Activated naive CD8-positive, alpha-beta T cell treated with anti-CD3 and anti-CD28 coated beads for 36 hours (primary cell): ENCODE data around the gene USP24. TPM values are rescaled to one million over a fixed set of nuclear protein-coding genes. Genes with fewer than 3 reads are reported as not detected.

Experiments used
- DNase-seq: peaks from one replicate; pipeline ENCODE4 v3.0.0; 2021
- H3K27ac Mint-ChIP-seq: one replicate; pipeline ENCODE4 v1.8.0; 2022; ENCODE audit warnings: mild to moderate bottlenecking, moderate library complexity, mixed read lengths
- H3K27me3 Mint-ChIP-seq: one replicate; pipeline ENCODE4 v1.8.0; 2022; ENCODE audit warnings: mild to moderate bottlenecking, mixed read lengths
- H3K36me3 Mint-ChIP-seq: one replicate; pipeline ENCODE4 v1.8.0; 2021; ENCODE audit warnings: mild to moderate bottlenecking, mixed read lengths
- H3K4me1 Mint-ChIP-seq: one replicate; pipeline ENCODE4 v1.8.0; 2021; ENCODE audit warnings: mixed read lengths
- H3K4me3 Mint-ChIP-seq: one replicate; pipeline ENCODE4 v1.8.0; 2022; ENCODE audit warnings: mild to moderate bottlenecking, moderate library complexity, mixed read lengths
- H3K9me3 Mint-ChIP-seq: one replicate; pipeline ENCODE4 v1.8.0; 2022; ENCODE audit warnings: mixed read lengths
- total RNA-seq, 2 experiments: library from RNA; stranded (reverse); gene quantifications; one replicate each; pipeline ENCODE4 v1.2.3, GENCODE V29; 2021

Gene USP24
- total RNA-seq, 2 experiments from 2014 or later: 44.4 to 51.2 TPM

DNA sequence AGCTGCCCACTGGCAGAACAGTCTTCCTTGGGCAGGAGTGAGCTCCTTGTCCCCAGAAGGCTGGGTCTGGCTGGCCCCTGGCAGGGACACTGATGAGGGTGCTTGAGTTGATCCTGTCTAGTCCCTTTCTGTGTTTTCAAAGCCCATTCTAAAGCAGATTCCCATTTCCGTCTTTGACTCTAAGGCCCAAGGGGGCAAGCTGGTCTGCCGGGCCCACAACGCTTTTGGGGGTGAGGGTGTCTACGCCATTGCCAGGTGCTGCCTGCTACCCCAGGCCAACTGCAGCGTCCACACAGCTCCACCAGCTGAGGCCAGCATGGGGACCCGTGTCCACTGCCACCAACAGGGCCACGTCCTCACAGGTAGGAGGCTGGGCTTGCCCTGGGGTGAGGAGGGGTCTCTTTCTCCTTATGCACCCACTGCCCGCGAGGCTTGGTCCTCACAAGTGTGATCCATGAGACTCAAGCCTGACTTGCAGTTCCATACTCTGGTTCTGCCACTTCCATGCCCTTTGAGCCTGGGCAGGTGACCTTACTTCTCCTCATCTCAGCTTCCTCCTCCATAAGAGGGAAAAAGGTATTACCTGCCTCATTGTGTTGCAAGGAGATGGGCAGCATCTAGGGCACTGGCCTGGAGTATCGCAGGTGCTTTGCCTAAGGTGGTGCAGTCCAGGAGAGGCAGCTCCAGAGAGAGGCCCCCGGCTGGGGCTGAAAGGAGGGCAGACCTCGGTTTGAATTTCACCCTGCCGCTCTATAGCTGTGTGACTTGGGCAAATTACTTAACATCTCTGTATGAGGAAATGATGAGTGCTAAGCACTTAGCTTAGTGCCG lies 155.6 kb downstream of the USP24 start:
- no peaks in the 10 kb centered on the region for H3K9me3 Mint-ChIP-seq
- no peak for DNase-seq
- no peaks in the 10 kb centered on the region for H3K27me3 Mint-ChIP-seq
- H3K4me1 Mint-ChIP-seq: peaks cover 3% of the 10 kb centered on the region
- H3K27ac Mint-ChIP-seq: no peak overlapping the region
- no peaks in the 10 kb centered on the region for H3K36me3 Mint-ChIP-seq
- no peak overlapping the region for H3K4me3 Mint-ChIP-seq

DNA sequence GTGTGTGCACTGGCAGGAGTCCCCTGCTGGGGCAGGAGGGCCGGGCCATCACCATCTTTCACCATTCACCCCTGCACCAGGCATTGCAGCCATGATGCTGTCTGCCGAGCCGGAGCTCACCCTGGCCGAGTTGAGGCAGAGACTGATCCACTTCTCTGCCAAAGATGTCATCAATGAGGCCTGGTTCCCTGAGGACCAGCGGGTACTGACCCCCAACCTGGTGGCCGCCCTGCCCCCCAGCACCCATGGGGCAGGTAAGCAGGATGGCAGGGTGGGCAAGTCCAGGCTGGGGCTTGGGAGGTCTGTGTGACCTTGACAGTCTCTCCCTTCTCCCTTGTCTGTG lies 157.2 kb downstream of the USP24 start:
- Mint-ChIP-seq H3K27me3 (no peaks in the 10 kb centered on the region), H3K4me3 (no peak overlapping the region), H3K27ac (no peak overlapping the region), H3K4me1 (peaks cover 3% of the 10 kb centered on the region), H3K9me3 (no peaks in the 10 kb centered on the region), H3K36me3 (no peaks in the 10 kb centered on the region)
- DNase-seq: no peak

DNA sequence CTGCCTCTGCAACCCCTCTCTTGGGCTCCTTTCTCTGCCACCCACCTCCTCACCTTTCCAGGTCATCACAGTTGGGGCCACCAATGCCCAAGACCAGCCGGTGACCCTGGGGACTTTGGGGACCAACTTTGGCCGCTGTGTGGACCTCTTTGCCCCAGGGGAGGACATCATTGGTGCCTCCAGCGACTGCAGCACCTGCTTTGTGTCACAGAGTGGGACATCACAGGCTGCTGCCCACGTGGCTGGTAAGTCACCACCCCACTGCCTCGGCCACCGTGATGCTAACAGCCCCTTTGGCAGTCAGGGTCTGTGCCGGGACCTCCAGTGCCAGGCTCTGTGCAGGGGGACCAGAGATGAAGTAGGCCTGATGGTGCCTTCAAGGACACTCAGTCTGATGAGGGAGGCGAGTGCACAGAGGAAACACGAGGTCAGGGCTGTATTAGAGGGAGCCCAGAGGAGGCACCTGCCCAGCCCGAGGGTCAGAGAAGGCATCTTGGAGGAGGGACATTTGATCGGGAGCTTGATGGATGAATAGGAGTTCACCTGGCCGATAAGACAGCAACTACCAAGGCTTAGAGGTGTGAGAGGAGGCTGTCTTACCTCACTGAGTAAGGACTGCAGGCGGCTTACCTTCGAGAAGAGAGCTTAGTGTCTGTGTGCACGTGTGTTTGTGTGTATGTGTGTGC lies 157.8 kb downstream of the USP24 start:
- Mint-ChIP-seq H3K4me1 (peaks cover 3% of the 10 kb centered on the region), H3K36me3 (no peaks in the 10 kb centered on the region), H3K27me3 (no peaks in the 10 kb centered on the region), H3K9me3 (no peaks in the 10 kb centered on the region), H3K27ac (no peak overlapping the region), H3K4me3 (no peak overlapping the region)
- no peak for DNase-seq

DNA sequence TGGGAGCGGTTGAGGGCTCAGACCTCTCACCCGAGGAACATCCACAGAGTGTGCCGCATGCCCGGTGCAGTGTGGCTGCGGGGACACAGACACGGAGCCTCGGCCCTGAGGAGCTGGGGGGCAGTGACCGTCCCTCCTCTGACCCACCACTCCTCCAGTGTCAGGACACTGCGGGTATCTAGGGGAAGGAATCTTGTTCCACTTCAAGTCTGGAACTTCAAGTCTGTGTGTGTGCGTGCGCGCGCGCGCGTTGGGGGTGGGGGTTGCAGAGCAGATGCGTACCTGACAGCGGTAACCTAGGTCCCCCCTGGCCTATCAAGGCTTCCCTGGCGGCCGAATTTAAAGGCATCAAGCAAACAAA lies 158.6 kb downstream of the USP24 start:
- DNase-seq: no peak
- no peak overlapping the region for H3K27ac Mint-ChIP-seq
- no peaks in the 10 kb centered on the region for H3K9me3 Mint-ChIP-seq
- no peak overlapping the region for H3K4me3 Mint-ChIP-seq
- peaks cover 3% of the 10 kb centered on the region for H3K4me1 Mint-ChIP-seq
- H3K36me3 Mint-ChIP-seq: no peaks in the 10 kb centered on the region
- H3K27me3 Mint-ChIP-seq: no peaks in the 10 kb centered on the region

DNA sequence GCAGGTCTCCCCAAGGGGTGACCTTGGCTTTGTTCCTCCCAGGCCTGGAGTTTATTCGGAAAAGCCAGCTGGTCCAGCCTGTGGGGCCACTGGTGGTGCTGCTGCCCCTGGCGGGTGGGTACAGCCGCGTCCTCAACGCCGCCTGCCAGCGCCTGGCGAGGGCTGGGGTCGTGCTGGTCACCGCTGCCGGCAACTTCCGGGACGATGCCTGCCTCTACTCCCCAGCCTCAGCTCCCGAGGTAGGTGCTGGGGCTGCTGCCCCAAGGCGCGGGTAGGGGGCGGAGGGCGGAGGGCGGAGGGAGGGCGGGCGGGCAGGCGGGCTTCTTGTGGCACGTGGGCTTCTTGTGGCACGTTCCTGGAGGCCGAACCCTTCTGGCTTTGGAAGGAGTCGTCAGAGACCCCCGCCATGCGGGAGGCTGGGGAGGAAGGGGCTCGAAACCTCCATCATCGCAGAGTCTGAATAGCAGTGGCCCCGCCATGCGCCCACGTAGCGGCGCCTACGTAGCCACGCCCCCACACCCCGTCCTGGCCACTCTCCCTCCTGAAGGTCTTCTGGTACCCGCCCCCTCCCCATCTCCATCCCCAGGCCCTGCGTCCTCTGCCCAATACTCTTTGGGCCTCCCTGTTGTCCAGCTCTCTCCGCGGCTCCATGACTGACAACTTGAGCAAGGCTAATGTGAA lies 159.1 kb downstream of the USP24 start:
- Mint-ChIP-seq H3K27me3 (no peaks in the 10 kb centered on the region), H3K27ac (no peak overlapping the region), H3K4me1 (peaks cover 3% of the 10 kb centered on the region), H3K4me3 (no peak overlapping the region), H3K9me3 (no peaks in the 10 kb centered on the region), H3K36me3 (no peaks in the 10 kb centered on the region)
- DNase-seq: no peak

DNA sequence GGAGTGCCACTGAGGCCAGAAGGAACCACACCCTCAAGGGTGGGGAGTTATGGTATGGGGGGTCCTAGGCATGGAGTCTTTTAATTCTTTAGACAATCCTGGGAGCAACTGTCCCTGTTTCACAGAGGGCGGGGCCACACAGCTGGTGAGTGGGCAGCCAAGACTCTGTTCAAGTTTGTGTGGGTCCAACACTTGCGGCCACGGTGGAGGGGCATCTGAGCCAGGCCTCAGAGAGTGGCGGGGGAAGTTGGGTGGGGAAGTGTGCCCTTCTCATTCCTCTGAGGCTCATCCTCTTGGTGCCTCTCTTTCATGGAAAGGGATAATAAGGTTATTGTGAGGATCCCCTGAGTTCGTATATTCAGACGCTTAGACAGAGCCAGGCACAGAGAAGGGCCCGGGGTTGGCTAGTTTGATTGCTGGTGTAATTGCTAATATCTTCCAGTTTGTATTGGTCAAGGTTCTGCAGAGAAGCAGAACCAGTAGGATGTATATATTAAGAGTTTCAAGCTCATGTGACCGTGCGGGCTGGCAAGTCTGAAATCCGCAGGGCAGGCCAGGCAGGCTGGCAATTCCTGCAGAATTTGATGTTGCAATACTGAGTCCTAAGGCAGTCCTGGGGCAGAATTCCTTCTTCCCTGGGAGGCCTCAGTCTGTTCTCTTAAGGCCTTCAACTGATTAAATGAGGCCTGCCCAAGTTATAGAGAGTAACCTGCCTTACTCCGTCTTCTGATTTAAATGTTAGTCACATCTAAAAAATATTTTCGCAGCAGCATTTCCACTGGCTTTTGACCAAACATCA lies 159.9 kb downstream of the USP24 start:
- H3K4me3 Mint-ChIP-seq: no peak overlapping the region
- H3K9me3 Mint-ChIP-seq: no peaks in the 10 kb centered on the region
- H3K27me3 Mint-ChIP-seq: no peaks in the 10 kb centered on the region
- no peaks in the 10 kb centered on the region for H3K4me1 Mint-ChIP-seq
- no peak overlapping the region for H3K27ac Mint-ChIP-seq
- H3K36me3 Mint-ChIP-seq: no peaks in the 10 kb centered on the region
- DNase-seq: no peak

DNA sequence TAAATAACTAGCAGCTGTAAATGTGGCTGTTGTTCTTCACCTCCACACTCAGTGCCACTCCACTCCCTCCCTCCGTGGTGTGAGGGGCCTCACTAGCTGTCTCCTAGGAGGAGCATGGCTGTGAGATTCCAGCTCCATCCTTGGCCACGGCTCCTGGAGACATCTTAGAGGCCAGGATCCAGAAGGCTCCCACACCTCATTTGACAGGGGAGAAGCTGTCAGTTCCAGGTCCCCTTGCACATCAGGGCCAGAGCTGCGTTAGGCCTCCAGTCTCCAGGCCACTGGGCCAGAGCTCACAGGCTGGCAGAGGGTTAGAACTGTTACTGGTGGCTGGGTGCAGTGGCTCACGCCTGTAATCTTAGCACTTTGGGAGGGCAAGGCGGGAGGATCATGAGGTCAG lies 160.8 kb downstream of the USP24 start:
- Mint-ChIP-seq H3K27me3 (no peaks in the 10 kb centered on the region), H3K4me3 (no peak overlapping the region), H3K4me1 (no peaks in the 10 kb centered on the region), H3K9me3 (no peaks in the 10 kb centered on the region), H3K27ac (no peak overlapping the region), H3K36me3 (no peaks in the 10 kb centered on the region)
- no peak for DNase-seq

DNA sequence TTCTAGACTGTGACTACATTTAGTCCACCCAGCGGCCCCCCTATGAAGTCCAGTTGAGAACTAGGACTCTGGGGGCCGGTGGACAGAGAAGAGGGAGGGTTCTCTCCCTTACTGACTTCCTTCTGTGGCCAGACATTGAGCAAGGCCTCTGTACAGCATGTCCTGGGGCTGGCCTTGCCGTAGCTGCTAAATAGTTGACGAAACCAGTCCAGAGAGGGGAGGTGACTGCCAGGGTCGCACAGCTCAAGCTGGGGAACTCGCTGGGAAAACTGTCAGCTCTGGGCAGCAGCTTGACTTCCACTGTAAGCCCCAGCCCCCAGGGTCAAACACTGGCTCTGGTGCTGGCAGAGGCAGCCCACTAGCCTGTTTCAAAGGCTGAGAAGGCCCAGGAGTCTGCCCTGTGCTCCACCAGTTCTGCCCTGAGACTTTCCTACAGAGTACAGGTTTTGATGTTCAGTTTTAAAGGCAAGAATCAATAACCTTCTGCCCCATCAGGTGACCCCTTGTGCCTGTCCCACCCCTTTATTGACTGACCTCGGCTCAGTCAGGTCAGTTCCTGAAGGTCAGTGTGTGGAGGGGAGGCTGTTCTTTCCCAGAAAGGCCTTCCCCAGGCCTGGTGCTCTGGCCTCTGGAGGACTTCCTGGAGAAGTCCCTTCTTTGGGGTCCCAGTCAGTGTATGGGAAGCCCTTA lies 161.8 kb downstream of the USP24 start:
- Mint-ChIP-seq H3K27me3 (no peaks in the 10 kb centered on the region), H3K36me3 (no peaks in the 10 kb centered on the region), H3K4me1 (no peaks in the 10 kb centered on the region), H3K27ac (no peak overlapping the region), H3K9me3 (no peaks in the 10 kb centered on the region), H3K4me3 (no peak overlapping the region)
- DNase-seq: no peak

DNA sequence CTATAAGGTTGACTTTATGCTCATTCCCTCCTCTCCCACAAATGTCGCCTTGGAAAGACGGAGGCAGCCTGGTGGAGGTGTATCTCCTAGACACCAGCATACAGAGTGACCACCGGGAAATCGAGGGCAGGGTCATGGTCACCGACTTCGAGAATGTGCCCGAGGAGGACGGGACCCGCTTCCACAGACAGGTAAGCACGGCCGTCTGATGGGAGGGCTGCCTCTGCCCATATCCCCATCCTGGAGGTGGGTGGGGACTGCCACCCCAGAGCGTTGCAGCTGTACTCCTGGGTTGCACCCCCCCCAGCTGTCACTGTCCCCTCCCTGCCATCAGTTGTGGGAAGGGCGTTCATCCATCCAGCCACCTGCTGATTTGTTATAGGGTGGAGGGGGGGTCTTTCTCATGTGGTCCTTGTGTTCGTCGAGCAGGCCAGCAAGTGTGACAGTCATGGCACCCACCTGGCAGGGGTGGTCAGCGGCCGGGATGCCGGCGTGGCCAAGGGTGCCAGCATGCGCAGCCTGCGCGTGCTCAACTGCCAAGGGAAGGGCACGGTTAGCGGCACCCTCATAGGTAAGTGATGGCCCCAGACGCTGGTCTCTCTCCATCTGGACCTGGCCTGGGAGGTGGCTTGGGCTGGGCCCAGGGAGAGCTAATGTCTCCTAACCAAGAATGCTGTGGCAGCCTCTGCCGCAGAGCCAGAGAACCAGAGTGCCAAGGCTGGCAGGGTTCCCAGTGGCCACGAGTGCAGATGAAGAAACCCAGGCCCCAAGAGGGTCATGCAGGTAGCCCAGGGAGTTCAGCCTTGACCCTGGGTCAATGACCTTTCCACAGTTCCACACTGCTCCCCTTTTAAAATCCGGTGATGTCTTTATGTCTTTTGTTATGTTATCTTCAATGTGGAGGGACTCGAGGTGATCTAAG lies 162.7 kb downstream of the USP24 start:
- Mint-ChIP-seq H3K4me3 (no peak overlapping the region), H3K27ac (no peak overlapping the region), H3K4me1 (no peaks in the 10 kb centered on the region), H3K27me3 (no peaks in the 10 kb centered on the region), H3K36me3 (no peaks in the 10 kb centered on the region), H3K9me3 (no peaks in the 10 kb centered on the region)
- DNase-seq: no peak

DNA sequence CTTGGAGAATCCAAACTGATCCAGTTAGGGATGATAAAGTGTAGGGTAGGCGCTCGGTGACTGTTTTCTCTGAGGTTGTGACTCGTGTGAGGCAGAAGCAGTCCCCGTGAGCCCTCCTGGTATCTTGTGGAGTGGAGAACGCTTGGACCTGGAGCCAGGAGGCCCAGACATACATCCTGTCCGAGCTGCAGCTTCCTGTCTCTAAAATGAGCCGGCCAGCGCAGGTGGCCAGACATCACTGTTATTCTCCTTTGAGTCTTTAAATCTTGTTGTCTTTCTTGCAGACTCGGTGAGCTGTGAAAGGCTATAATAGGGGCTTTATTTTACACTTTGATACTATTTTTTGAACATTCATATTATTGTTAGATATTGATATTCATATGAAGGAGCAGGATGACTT lies 163.5 kb downstream of the USP24 start:
- H3K4me1 Mint-ChIP-seq: no peaks in the 10 kb centered on the region
- no peaks in the 10 kb centered on the region for H3K27me3 Mint-ChIP-seq
- H3K36me3 Mint-ChIP-seq: no peaks in the 10 kb centered on the region
- DNase-seq: no peak
- H3K4me3 Mint-ChIP-seq: no peak overlapping the region
- no peak overlapping the region for H3K27ac Mint-ChIP-seq
- no peaks in the 10 kb centered on the region for H3K9me3 Mint-ChIP-seq

DNA sequence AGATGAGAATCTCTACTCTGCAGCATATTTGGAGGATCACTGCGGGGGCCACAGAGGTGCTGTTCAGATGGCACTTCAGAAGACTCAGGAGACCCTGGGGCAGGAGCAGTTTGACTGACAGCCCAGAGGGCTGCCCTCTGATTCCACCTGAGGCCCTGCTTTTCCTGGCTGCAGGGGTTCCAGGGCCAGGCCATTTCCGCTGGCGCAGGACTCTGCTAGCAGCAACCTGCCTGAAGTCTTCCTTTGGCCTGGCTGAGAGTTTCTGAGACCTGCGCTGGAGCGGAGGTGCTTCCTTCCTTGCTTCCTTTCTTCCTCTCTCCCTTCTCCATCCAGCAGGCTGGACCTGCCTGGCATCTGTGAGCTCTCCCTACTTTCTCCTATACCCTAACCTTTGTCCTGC lies 164.0 kb downstream of the USP24 start:
- Mint-ChIP-seq H3K9me3 (no peaks in the 10 kb centered on the region), H3K4me3 (no peak overlapping the region), H3K27me3 (no peaks in the 10 kb centered on the region), H3K36me3 (no peaks in the 10 kb centered on the region), H3K27ac (no peak overlapping the region), H3K4me1 (no peaks in the 10 kb centered on the region)
- no peak for DNase-seq

DNA sequence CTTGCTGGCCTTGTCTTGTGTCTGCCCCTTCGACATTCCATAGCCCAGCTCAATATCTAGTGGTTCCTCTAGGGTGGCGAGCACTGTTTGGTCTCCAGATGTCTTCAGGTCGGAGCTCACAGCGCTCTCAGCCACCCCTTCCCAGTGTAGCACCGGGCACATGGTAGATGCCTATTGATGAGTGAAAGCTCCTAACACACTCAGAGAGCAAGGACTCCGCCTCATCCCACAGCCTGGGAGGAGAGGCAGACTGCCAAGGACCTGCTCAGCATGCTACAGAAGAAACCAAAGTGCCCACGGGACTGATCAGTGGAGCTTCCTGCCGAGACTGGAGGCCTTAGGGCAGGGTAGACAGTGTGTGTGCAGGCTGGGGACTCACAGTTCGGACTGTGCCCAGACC lies 164.9 kb downstream of the USP24 start:
- H3K36me3 Mint-ChIP-seq: no peaks in the 10 kb centered on the region
- H3K4me3 Mint-ChIP-seq: no peak overlapping the region
- H3K9me3 Mint-ChIP-seq: no peaks in the 10 kb centered on the region
- H3K4me1 Mint-ChIP-seq: no peaks in the 10 kb centered on the region
- DNase-seq: no peak
- H3K27ac Mint-ChIP-seq: no peak overlapping the region
- no peaks in the 10 kb centered on the region for H3K27me3 Mint-ChIP-seq

DNA sequence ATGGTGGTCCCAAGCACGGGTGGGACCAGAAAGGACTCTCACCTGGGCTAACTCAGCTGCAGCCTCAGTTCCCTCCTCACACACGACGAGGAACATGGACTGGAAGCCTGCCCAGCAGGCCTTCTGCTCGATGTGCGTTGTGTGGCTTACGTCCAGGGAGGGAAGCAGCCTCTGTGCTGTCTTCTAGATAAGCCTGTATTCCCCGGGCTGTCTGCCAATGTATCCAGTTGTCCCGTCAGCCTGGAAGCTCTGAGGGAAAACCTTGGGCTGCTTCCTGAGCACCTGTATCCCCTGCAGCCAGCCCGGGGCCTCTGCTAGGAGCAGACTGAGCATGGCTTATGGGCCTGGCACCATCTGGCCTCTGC lies 165.3 kb downstream of the USP24 start:
- Mint-ChIP-seq H3K9me3 (no peaks in the 10 kb centered on the region), H3K27ac (no peak overlapping the region), H3K36me3 (no peaks in the 10 kb centered on the region), H3K4me3 (no peak overlapping the region), H3K27me3 (no peaks in the 10 kb centered on the region), H3K4me1 (no peaks in the 10 kb centered on the region)
- no peak for DNase-seq
